IMR-90 (cell line): ENCODE results near the gene SPAG8. TPM values are rescaled to one million over a fixed set of nuclear protein-coding genes. Genes with fewer than 3 reads are reported as not detected.
A peak's percentile ranks its signal among the peaks of the same experiment; 100 is the strongest.

Source experiments
- ATAC-seq: fragments of 200-7000 bp; cut with Tn5 transposase; 2 replicates; pipeline ENCODE4 v1.9.1; 2020; ENCODE audit warnings: low read depth, mild to moderate bottlenecking, moderate library complexity
- BruUV-seq: library from RNA; stranded (reverse); fragments of 400-500 nt; replicated peaks from 2 replicates; lab custom pipeline; 2021; lab: Mats Ljungman, UMichigan
- CTCF ChIA-PET: fragments of 300-600 bp; formaldehyde crosslinking; extraction: SDS; loops from one replicate; lab custom pipeline; 2021; ENCODE audit warnings: antibody characterized with exemption; lab: Yijun Ruan, JAX
- POLR2A ChIA-PET: fragments of 300-600 bp; sonication (Branson Sonifier 250); formaldehyde crosslinking; loops from one replicate; lab custom pipeline; 2022; ENCODE audit warnings: antibody characterized with exemption; ENCODE audit not compliant: unreplicated experiment; lab: Charles Lee
- DNase-seq: peaks from one replicate; pipeline ENCODE4 v3.0.0; 2013
- H2AFZ ChIP-seq: replicated peaks from 2 replicates; pipeline ENCODE3; 2013; ENCODE audit warnings: low read length, mild to moderate bottlenecking; ENCODE audit not compliant: poor library complexity
- H2AK5ac ChIP-seq: 2 replicates; pipeline ENCODE4 v1.6.1; 2013; ENCODE audit warnings: low read depth, low read length, inconsistent platforms
- H2AK9ac ChIP-seq: replicated peaks from 2 replicates; pipeline ENCODE3; 2013; ENCODE audit warnings: mild to moderate bottlenecking, low read depth, low read length, moderate library complexity; ENCODE audit not compliant: poor library complexity
- H2BK120ac ChIP-seq: 2 replicates; pipeline ENCODE4 v1.6.1; 2013; ENCODE audit warnings: low read depth, low read length, inconsistent platforms
- H2BK15ac ChIP-seq: 3 replicates; pipeline ENCODE4 v1.6.1; 2013; ENCODE audit warnings: low read depth, low read length, inconsistent platforms
- H2BK20ac ChIP-seq: 2 replicates; pipeline ENCODE4 v1.6.1; 2013; ENCODE audit warnings: low read depth, mild to moderate bottlenecking, inconsistent platforms, low read length, moderate library complexity
- H2BK5ac ChIP-seq: 2 replicates; pipeline ENCODE4 v1.6.1; 2013; ENCODE audit warnings: mild to moderate bottlenecking, low read depth, low read length, inconsistent platforms; ENCODE audit not compliant: poor library complexity, severe bottlenecking
- H3K14ac ChIP-seq: replicated peaks from 2 replicates; pipeline ENCODE4 v1.6.1; 2013; ENCODE audit warnings: low read depth, low read length, inconsistent platforms
- H3K18ac ChIP-seq: 2 replicates; pipeline ENCODE4 v1.6.1; 2013; ENCODE audit warnings: low read depth, low read length, control low read depth
- H3K23ac ChIP-seq: 2 replicates; pipeline ENCODE4 v1.6.1; 2013; ENCODE audit warnings: low read depth, low read length, inconsistent platforms
- H3K27ac ChIP-seq: 2 replicates; pipeline ENCODE4 v1.5.1; 2013; ENCODE audit warnings: mild to moderate bottlenecking, control low read depth, low read length; ENCODE audit not compliant: insufficient read depth
- H3K27me3 ChIP-seq: 2 replicates; pipeline ENCODE4 v1.6.1; 2013; ENCODE audit warnings: low read length; ENCODE audit not compliant: control insufficient read depth, insufficient read depth
- H3K36me3 ChIP-seq: 2 replicates; pipeline ENCODE4 v1.6.1; 2013; ENCODE audit warnings: low read length, mixed read lengths; ENCODE audit not compliant: control insufficient read depth, insufficient read depth
- H3K4ac ChIP-seq: 2 replicates; pipeline ENCODE4 v1.6.1; 2013; ENCODE audit warnings: low read depth, low read length, inconsistent platforms
- H3K4me1 ChIP-seq: 2 replicates; pipeline ENCODE4 v1.6.1; 2013; ENCODE audit warnings: low read length, mixed read lengths; ENCODE audit not compliant: control insufficient read depth, insufficient read depth
- H3K4me2 ChIP-seq: 2 replicates; pipeline ENCODE4 v1.6.1; 2013; ENCODE audit warnings: low read depth, mild to moderate bottlenecking, control low read depth, low read length, moderate library complexity
- H3K4me3 ChIP-seq: 2 replicates; pipeline ENCODE4 v1.5.1; 2013; ENCODE audit warnings: low read depth, mild to moderate bottlenecking, control low read depth, low read length, moderate library complexity; ENCODE audit not compliant: insufficient read depth
- H3K56ac ChIP-seq: 2 replicates; pipeline ENCODE4 v1.6.1; 2013; ENCODE audit warnings: low read length, inconsistent platforms; ENCODE audit not compliant: insufficient read depth; ENCODE audit errors: extremely low read depth
- H3K79me1 ChIP-seq, 2 experiments: 2 replicates each; pipeline ENCODE4 v1.6.1; 2013; ENCODE audit warnings: low read length in 2 of 2, inconsistent platforms in 1 of 2, low read depth in 1 of 2
- H3K9ac ChIP-seq: 2 replicates; pipeline ENCODE4 v1.6.1; 2013; ENCODE audit warnings: low read depth, low read length, control low read depth
- H3K9me1 ChIP-seq: 2 replicates; pipeline ENCODE4 v1.6.1; 2013; ENCODE audit warnings: low read length, inconsistent platforms; ENCODE audit not compliant: insufficient read depth
- H3K9me3 ChIP-seq: 2 replicates; pipeline ENCODE4 v1.6.1; 2013; ENCODE audit warnings: low read length; ENCODE audit not compliant: control insufficient read depth, insufficient read depth
- H4K20me1 ChIP-seq: 2 replicates; pipeline ENCODE4 v1.6.1; 2013; ENCODE audit warnings: low read length, inconsistent platforms; ENCODE audit not compliant: insufficient read depth
- H4K5ac ChIP-seq: 2 replicates; pipeline ENCODE4 v1.6.1; 2013; ENCODE audit warnings: mild to moderate bottlenecking, low read depth, low read length, control low read depth
- H4K8ac ChIP-seq, 2 experiments: 2 replicates each; pipeline ENCODE4 v1.6.1; 2013; ENCODE audit warnings: low read depth in 2 of 2, low read length in 2 of 2, control low read depth in 1 of 2, inconsistent platforms in 1 of 2
- H4K91ac ChIP-seq: 2 replicates; pipeline ENCODE4 v1.6.1; 2013; ENCODE audit warnings: low read depth, low read length, inconsistent platforms; ENCODE audit not compliant: insufficient read depth
- MAZ ChIP-seq: IDR thresholded peaks from 2 replicates; pipeline ENCODE4 v1.6.1; 2012; ENCODE audit warnings: low read depth, mild to moderate bottlenecking, low read length, improper control_type of control experiment, moderate library complexity, borderline replicate concordance
- POLR2A ChIP-seq: IDR thresholded peaks from 2 replicates; pipeline ENCODE4 v1.6.1; 2012; ENCODE audit warnings: mild to moderate bottlenecking, low read depth, low read length
- WGBS, 2 experiments: methylation state at CpG; one replicate each; pipeline versions ENCODE4 v1.1.5 to v1.1.7; 2013; ENCODE audit warnings: missing lambda C conversion rate in 2 of 2; ENCODE audit not compliant: insufficient read length in 1 of 2; ENCODE audit errors: extremely low coverage in 2 of 2; 5-methylcytosine and 5-hydroxymethylcytosine counted together
- dilution Hi-C: fragments of 300-500 bp; cut with HindIII; formaldehyde crosslinking; loops from one replicate; pipeline ENCODE4 v1.14.3; 2018; ENCODE audit warnings: low sequenced_read_pairs; ENCODE audit not compliant: unreplicated experiment
- in situ Hi-C: fragments of 300-500 bp; cut with MboI; formaldehyde crosslinking; loops from 3 replicates; pipeline ENCODE4 v1.14.3; 2019; ENCODE audit warnings: low sequenced_read_pairs, inconsistent platforms, mixed read lengths
- intact Hi-C: fragments of 100-400 bp; cut with micrococcal nuclease; formaldehyde crosslinking; loops from 2 replicates; pipeline ENCODE4 v1.10.0; 2022
- polyA plus RNA-seq, 3 experiments: library from polyadenylated mRNA; depleted of rRNA; stranded (reverse); fragments of >200 nt; gene quantifications; 2 replicates each; pipeline ENCODE4 v1.2.3, GENCODE V29; 2012; ENCODE audit warnings: low replicate concordance in 1 of 3
- total RNA-seq: library from RNA; depleted of rRNA; stranded (reverse); fragments of >200 nt; gene quantifications from 2 replicates; pipeline ENCODE4 v1.2.3, GENCODE V29; 2012
- TF ChIP-seq, protein P1 (sequence below): conservative IDR thresholded peaks from 2 replicates; pipeline ENCODE4 v1.5.1; 2012; ENCODE audit warnings: mild to moderate bottlenecking, low read depth, low read length, improper control_type of control experiment

The SPAG8 gene
- total and polyA plus RNA-seq, 2 of the 4 experiments (the other 2 are of a cell fraction): 0.72 to 0.84 TPM

DNA sequence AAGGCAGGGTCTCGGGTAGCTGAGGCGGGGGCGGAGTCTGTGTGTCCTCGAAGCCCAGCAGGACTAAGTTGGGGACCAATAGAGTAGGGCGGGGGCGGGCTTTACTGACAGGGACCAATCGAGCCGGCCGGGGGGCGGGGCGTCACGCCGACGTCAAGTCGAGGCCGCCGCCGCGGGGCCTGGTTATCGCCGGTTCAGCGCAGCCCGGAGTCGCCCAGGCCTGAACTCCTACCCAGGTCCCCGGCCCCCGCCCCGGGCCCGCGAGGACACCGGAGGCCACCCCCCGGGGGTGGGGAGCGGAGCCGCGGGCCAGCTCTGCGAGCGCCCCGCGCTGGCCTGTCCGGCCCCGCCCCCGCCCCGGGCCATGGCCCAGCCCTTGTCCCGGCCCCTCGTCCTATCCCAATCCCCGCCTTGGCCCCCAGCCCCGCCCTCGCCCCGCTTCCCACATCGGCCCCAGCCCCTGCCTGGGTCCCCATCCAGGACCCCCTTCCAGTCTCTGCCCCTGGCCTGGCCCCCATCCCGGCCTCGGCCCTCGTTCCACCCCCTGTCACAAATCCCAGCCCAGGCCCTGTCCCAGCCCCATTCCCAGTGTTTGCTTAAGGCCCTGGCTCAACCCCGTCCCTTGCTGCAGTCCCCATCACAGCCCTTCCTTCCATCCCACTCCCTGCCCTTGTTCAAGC, 17.2 kb upstream of the SPAG8 start, which contains the start of gene TMEM8B:
TSS of gene TMEM8B (plus strand) at position 145 of the 680 bp plus-strand sequence. CDS start at position 365, 220 bp downstream.
- POLR2A ChIA-PET: interaction anchor here (0.6 kb wide), 1 partner anchor 1681 kb away, joined by 25 read pairs; no protein-coding TSS in a partner anchor
- Histone ChIP-seq H4K91ac (peak within 1 kb of the TSS; percentile 77), H3K79me1 (peaks cover 2 to 18% of the 10 kb centered on the region in 2 experiments; a peak in 3 of 4 replicates), H3K27ac (peak within 1 kb of the TSS; percentile 85), H2AFZ (peak within 1 kb of the TSS; percentile 99), H2BK15ac (peak within 1 kb of the TSS; percentile 97; the same call in 2 of the 3 replicates), H3K4me1 (peaks cover 8% of the 10 kb centered on the region), H3K23ac (peak within 1 kb of the TSS; percentile 91), H4K20me1 (no peaks in the 10 kb centered on the region), H3K36me3 (no peaks in the 10 kb centered on the region), H3K9me1 (peaks cover 17% of the 10 kb centered on the region), H3K14ac (peak within 1 kb of the TSS; percentile 92), H3K9me3 (no peaks in the 10 kb centered on the region), H2BK120ac (peak within 1 kb of the TSS; percentile 38), H3K18ac (peak within 1 kb of the TSS; percentile 79), H2AK5ac (peak within 1 kb of the TSS; percentile 71), H3K9ac (peak within 1 kb of the TSS; percentile 97), H2AK9ac (peak within 1 kb of the TSS; percentile 63), H4K5ac (peak within 1 kb of the TSS; percentile 99), H3K4me2 (peak within 1 kb of the TSS; percentile 100), H4K8ac (peak within 1 kb of the TSS; percentile 93 to 97), H3K4ac (peak within 1 kb of the TSS; percentile 84), H3K4me3 (peak within 1 kb of the TSS; percentile 91), H2BK5ac (peak within 1 kb of the TSS; percentile 73), H3K27me3 (no peaks in the 10 kb centered on the region), H3K56ac (peak within 1 kb of the TSS; percentile 56), H2BK20ac (0 out of 2 replicates have a peak within 1 kb of the TSS, but pooled peaks have one; percentile 16)
- in situ Hi-C loops: no loop called here
- intact Hi-C loops: loop anchor here (2.0 to 10.0 kb wide), 2 partner anchors 16 to 196 kb away; no protein-coding TSS in a partner anchor
- dilution Hi-C loops: no loop called here
- TF ChIP-seq POLR2A (0 out of 2 replicates have a peak, but pooled peaks have one; percentile 31), MAZ (peak; percentile 32; the same call in 1 of the 2 replicates)
- TF ChIP-seq, protein P1, sequence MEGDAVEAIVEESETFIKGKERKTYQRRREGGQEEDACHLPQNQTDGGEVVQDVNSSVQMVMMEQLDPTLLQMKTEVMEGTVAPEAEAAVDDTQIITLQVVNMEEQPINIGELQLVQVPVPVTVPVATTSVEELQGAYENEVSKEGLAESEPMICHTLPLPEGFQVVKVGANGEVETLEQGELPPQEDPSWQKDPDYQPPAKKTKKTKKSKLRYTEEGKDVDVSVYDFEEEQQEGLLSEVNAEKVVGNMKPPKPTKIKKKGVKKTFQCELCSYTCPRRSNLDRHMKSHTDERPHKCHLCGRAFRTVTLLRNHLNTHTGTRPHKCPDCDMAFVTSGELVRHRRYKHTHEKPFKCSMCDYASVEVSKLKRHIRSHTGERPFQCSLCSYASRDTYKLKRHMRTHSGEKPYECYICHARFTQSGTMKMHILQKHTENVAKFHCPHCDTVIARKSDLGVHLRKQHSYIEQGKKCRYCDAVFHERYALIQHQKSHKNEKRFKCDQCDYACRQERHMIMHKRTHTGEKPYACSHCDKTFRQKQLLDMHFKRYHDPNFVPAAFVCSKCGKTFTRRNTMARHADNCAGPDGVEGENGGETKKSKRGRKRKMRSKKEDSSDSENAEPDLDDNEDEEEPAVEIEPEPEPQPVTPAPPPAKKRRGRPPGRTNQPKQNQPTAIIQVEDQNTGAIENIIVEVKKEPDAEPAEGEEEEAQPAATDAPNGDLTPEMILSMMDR: no peak
- peak; percentile 94 for ATAC-seq
- WGBS, 2 experiments: 0% methylated on average over 6 of the region's 53 CpGs; no CpG with 5 or more reads in 1 of the 2 experiments
- DNase-seq: peak; percentile 83
- CTCF ChIA-PET: interaction anchor here (1.0 kb wide), 2 partner anchors 53 to 82 kb away, joined by 3 read pairs; no protein-coding TSS in a partner anchor
- BruUV-seq: no TSS peak
